ACC112 (cell line): Measurements from ENCODE around the gene SHBG.
A peak's percentile ranks its signal among the peaks of the same experiment; 100 is the strongest.

Experiments
- H2AFZ ChIP-seq: fragments of 200-600 bp; sonication (generic); one replicate; pipeline ENCODE4 v1.6.0; 2017; ENCODE audit warnings: antibody characterized with exemption, low read length; ENCODE audit not compliant: unreplicated experiment
- H3K27ac ChIP-seq: fragments of 200-600 bp; sonication (generic); 2 replicates; pipeline ENCODE4 v1.5.1; 2014; ENCODE audit warnings: low read depth, mild to moderate bottlenecking, antibody characterized with exemption, low read length, moderate library complexity
- H3K27me3 ChIP-seq: fragments of 200-600 bp; sonication (generic); 2 replicates; pipeline ENCODE4 v1.6.1; 2014; ENCODE audit warnings: mild to moderate bottlenecking, antibody characterized with exemption, low read length, moderate library complexity, mixed read lengths; ENCODE audit not compliant: insufficient read depth
- H3K36me3 ChIP-seq: fragments of 200-600 bp; sonication (generic); 2 replicates; pipeline ENCODE4 v1.6.1; 2016; ENCODE audit warnings: mild to moderate bottlenecking, antibody characterized with exemption, low read length, moderate library complexity, mixed read lengths; ENCODE audit not compliant: insufficient read depth
- H3K4me1 ChIP-seq: fragments of 200-600 bp; sonication (generic); one replicate; pipeline ENCODE4 v1.6.1; 2016; ENCODE audit warnings: low read length, mixed read lengths; ENCODE audit not compliant: insufficient read depth, unreplicated experiment, control insufficient read depth
- H3K4me3 ChIP-seq: fragments of 200-600 bp; sonication (generic); 2 replicates; pipeline ENCODE4 v1.5.1; 2014; ENCODE audit warnings: mild to moderate bottlenecking, low read depth, low read length
- H3K79me2 ChIP-seq: fragments of 200-600 bp; sonication (generic); one replicate; pipeline ENCODE4 v1.6.0; 2016; ENCODE audit warnings: low read length; ENCODE audit not compliant: control insufficient read depth, unreplicated experiment, insufficient read depth

SHBG gene, protein sequence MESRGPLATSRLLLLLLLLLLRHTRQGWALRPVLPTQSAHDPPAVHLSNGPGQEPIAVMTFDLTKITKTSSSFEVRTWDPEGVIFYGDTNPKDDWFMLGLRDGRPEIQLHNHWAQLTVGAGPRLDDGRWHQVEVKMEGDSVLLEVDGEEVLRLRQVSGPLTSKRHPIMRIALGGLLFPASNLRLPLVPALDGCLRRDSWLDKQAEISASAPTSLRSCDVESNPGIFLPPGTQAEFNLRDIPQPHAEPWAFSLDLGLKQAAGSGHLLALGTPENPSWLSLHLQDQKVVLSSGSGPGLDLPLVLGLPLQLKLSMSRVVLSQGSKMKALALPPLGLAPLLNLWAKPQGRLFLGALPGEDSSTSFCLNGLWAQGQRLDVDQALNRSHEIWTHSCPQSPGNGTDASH

DNA sequence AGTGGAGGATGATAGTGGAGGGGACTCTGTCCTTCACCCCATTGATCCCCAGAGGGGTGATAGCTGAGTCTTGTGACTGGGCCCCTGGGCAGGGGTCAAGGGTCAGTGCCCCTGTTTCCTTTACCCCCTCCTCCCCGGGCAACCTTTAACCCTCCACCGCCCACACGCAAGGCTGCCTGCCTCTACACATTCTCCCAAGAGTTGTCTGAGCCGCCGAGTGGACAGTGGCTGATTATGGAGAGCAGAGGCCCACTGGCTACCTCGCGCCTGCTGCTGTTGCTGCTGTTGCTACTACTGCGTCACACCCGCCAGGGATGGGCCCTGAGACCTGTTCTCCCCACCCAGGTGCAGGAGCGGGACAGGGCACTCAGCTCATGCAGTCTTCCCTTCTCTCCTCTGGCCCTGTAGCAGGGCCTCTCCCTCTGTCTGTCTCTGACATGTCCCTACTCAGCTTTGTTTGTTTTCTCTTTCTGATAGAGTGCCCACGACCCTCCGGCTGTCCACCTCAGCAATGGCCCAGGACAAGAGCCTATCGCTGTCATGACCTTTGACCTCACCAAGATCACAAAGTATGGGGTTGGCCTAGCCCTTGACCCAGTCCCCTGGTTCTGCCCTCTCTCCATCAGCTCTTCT is at the start of gene SHBG:
Gene SHBG (plus strand): TSS at position 197 of the 633 bp plus-strand sequence. CDS start 38 bp downstream, at position 235.
- Histone ChIP-seq H3K4me1 (no peaks in the 10 kb centered on the region), H2AFZ (no peak within 1 kb of the TSS), H3K4me3 (no peak within 1 kb of the TSS), H3K36me3 (no peaks in the 10 kb centered on the region), H3K27me3 (no peaks in the 10 kb centered on the region), H3K27ac (no peak within 1 kb of the TSS), H3K79me2 (peaks cover 9% of the 10 kb centered on the region)

DNA sequence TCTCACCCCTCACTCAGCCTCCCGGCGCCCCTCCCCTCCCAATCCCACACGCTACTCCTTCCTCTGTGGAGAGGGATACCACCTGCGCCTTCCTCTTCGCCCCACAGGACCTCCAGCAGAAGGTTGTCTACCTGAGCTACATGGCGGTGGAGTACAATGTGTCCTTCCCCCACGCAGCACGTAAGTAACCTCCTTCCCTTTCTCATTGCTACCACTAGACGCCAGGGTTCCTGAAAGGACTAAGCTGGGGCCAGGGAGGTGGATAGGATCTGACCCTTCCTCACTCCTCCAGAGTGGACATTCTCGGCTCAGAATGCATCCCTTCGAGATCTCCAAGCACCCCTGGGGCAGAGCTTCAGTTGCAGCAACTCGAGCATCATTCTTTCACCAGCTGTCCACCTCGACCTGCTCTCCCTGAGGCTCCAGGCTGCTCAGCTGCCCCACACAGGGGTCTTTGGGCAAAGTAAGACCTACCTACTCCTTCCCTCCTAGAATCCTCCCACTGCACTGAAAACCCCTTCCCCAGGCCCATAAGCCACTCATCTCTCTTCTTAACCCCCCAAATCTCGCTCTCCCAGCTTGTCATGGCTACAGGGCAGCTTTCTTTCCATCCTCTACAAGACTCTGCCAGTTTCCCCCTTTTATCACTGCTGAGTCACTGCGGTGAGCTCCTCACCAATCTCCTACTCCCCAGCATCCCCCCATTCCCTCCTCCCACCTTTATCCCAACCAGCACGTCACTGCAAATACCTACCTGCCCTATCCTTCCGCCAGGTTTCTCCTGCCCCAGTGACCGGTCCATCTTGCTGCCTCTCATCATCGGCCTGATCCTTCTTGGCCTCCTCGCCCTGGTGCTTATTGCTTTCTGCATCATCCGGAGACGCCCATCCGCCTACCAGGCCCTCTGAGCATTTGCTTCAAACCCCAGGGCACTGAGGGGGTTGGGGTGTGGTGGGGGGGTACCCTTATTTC is 49.0 kb upstream of the SHBG start:
- Histone ChIP-seq H2AFZ (no peak overlapping the region), H3K27me3 (no peaks in the 10 kb centered on the region), H3K79me2 (peaks cover 57% of the 10 kb centered on the region), H3K36me3 (peaks cover 24% of the 10 kb centered on the region), H3K4me1 (peaks cover 62% of the 10 kb centered on the region), H3K27ac (peak overlapping the region; percentile 85), H3K4me3 (peak overlapping the region; percentile 54)

DNA sequence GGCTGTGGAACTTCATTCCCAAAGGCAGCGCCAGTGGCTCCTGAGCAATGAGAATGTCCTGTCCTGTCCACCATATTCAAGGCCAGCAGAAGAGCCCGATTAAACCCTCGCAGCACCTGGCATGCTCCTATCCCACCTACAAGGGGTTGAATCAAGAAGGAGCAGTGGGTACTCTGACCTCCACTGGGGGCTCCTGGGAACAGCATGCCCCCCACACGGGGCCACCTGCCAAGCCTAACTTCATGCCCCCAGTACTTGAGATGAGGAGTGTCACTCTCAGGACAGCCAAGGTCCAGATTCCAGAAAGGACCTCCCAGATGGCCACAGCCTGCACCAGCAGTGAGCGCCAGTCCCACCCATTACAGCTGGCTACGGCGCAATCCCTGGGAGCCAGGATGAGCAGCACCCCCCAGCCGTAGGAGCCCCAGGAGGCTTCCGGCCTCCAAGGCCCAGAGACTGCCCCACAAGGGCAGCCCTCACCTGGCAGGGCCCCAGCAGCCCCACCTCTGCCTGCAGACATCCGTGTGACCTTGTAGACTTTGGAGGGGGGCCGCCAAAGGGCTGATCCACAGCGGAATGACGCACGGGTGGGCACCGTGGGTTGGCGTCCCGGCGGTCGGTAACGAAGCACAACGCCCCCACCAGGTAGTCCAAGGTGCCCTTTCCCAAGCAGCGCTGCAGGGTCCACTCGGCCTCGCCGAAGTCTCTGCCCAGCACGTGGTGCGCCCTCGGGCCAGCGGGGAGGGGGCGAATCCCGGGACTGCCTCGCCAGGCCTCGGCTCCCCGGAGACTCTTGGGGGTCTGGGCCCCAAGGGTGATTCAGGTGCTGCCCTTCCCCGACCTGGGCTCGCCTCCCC is 47.3 kb upstream of the SHBG start:
- Histone ChIP-seq H3K4me1 (peaks cover 56% of the 10 kb centered on the region), H3K27ac (peak overlapping the region; percentile 89), H2AFZ (peak overlapping the region; percentile 41), H3K27me3 (no peaks in the 10 kb centered on the region), H3K79me2 (peaks cover 40% of the 10 kb centered on the region), H3K4me3 (peak overlapping the region; percentile 77), H3K36me3 (peaks cover 6% of the 10 kb centered on the region)

DNA sequence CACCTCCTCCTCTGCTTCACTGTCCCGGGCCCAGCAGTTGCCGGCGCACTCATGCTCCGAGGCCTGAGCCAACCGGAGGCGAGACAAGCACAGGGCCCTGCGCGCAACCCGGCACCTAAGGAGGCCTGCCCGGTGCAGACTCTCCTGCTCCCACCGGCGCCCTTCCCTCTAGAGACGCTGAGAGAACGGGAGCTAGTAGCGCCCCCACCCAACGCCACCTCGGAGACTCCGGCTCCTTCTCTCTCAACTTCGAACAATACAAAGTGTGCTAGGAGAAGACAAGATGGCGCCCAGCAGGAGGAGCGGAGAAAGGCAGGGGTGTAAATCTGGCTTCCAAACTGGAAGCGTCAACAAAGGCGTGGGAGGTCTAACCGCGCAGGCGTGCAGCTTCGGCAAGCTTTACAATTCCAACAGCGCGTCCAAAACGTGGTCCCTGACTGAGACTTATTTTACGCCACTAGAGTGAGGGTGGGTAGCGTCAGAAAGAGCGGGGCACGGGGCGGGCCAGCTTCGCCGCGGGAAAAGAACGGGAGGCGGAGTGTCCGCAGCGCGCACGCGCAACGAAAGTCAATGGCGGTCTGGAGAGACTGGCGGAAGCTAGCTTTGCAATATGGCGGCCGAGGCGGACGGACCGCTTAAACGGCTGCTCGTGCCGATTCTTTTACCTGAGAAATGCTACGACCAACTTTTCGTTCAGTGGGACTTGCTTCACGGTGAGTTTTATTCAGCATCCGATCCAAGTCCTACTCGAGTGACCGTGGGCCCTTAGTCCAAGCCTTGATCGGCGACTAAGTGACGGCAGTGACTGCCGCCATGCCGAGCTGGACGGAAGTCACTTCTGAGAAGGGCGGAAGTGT is 46.5 kb upstream of the SHBG start, which contains the start of gene MPDU1:
Gene MPDU1 (plus strand): TSS at position 600 of the 857 bp plus-strand sequence. CDS start 11 bp downstream, at position 611.
- no peaks in the 10 kb centered on the region for H3K36me3 ChIP-seq

DNA sequence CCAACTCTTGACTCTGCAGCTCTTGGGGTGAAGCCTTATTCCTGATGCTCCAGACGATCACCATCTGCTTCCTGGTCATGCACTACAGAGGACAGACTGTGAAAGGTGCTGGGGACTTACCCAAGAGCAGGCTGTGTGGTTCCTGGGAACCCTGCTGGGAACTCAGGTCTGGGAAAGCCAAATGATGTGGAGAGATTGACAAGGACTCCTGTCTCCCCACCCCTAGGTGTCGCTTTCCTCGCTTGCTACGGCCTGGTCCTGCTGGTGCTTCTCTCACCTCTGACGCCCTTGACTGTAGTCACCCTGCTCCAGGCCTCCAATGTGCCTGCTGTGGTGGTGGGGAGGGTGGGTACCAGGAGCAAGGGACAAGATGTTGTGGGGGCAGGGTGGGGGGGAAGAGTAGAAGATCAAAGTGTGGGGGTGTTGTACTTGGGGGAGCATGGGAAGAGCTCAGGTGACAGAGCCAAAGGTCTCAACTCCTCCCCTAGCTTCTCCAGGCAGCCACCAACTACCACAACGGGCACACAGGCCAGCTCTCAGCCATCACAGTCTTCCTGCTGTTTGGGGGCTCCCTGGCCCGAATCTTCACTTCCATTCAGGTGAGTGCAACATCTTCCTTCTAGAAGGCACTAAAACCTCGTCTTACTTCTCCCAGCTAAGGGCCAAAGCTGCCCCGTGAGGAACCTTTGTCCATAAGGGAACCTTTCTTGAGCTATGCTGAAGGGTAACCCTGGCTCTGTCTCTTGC is 43.1 kb upstream of the SHBG start:
- peaks cover 34% of the 10 kb centered on the region for H3K79me2 ChIP-seq
- H3K4me3 ChIP-seq: no peak overlapping the region
- H2AFZ ChIP-seq: no peak overlapping the region
- no peaks in the 10 kb centered on the region for H3K27me3 ChIP-seq
- peaks cover 59% of the 10 kb centered on the region for H3K4me1 ChIP-seq
- 0 out of 2 replicates have a peak, but pooled peaks cover 3% of the 10 kb centered on the region for H3K36me3 ChIP-seq
- peak overlapping the region; percentile 30 for H3K27ac ChIP-seq

More for the DNA sequence above, 46.5 kb upstream of the SHBG start, which contains the start of gene MPDU1:
- Histone ChIP-seq H3K27ac (peak within 1 kb of the TSS; percentile 89), H3K4me1 (peaks cover 61% of the 10 kb centered on the region), H3K4me3 (peak within 1 kb of the TSS; percentile 77), H2AFZ (peak within 1 kb of the TSS; percentile 70), H3K79me2 (peaks cover 38% of the 10 kb centered on the region), H3K27me3 (no peaks in the 10 kb centered on the region)

DNA sequence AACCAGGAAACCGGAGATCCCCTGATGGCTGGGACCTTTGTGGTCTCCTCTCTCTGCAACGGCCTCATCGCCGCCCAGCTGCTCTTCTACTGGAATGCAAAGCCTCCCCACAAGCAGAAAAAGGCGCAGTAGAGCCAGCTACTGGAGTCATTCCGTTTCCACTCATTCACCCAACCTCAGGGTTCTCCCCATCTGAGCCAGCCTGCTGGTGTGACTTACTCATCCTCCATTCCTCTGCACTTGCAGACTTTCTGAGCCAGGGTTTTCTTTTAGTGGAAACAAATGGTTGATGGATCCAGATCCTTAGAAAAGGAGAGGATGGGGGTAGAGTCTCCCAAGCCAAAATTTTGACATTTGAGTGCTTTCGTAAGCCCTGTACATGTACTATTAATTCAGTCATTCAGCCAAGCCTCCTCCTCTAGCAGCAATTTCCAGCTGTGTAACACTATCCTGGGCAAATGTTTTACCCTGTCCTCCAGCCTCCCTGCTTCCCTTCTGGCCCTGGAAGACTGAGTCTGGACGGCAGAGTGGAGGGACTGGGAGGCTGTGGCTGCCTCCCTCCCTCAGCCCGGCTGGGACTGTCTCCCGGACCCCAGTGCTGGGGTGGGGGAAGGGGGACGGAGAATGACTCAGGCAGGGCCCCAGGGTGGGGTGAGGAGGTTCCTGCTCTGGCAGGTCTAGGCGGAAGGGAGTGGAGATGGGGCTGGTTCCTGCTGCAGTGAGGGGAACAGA is 42.3 kb upstream of the SHBG start:
- H3K27ac ChIP-seq: peak overlapping the region; percentile 65
- H2AFZ ChIP-seq: no peak overlapping the region
- H3K27me3 ChIP-seq: no peaks in the 10 kb centered on the region
- H3K36me3 ChIP-seq: 0 out of 2 replicates have a peak, but pooled peaks cover 3% of the 10 kb centered on the region
- peaks cover 52% of the 10 kb centered on the region for H3K4me1 ChIP-seq
- peaks cover 33% of the 10 kb centered on the region for H3K79me2 ChIP-seq
- H3K4me3 ChIP-seq: peak overlapping the region; percentile 4; the same call in 1 of the 2 replicates

DNA sequence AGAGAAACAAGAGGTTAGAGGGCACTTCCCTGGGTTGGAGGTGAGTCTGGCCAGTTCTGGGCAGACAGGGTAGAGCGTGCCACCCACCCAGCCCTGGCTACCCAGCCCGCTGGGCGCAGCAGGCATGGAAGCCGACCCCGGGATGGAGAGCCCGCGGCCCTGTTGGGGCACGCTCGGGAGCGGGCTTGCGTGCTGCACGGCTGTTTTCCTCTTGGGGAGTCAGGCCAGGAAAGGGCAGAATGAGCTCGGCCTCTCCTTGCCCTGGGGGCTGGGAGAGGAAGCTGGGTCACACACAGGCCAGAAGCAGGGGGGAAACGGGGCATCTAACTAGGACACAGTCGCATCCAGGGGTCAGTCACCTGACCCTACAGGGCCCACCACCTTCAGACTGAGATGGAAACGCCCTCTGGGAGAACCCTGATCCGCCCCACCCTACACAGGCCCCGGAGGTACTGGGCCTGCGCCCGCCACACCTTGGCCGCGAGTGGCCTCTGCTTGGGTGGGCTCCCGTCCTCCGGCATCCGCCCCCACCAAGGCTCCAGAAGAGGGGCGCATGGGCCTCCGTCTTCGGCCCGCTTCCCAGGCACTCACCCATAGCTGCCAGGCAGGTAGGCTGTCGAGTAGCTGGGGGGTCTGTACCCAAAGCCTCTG is 41.3 kb upstream of the SHBG start:
- H3K4me3 ChIP-seq: no peak overlapping the region

More for the DNA sequence above, 41.3 kb upstream of the SHBG start:
- no peak overlapping the region for H2AFZ ChIP-seq
- H3K27ac ChIP-seq: peak overlapping the region; percentile 65; the same call in 1 of the 2 replicates
- H3K4me1 ChIP-seq: peaks cover 44% of the 10 kb centered on the region
- H3K27me3 ChIP-seq: no peaks in the 10 kb centered on the region
- peaks cover 27% of the 10 kb centered on the region for H3K79me2 ChIP-seq
- H3K36me3 ChIP-seq: peaks cover 3% of the 10 kb centered on the region; the same call in 1 of the 2 replicates
